SK-N-SH (cell line): Measurements from ENCODE around the gene C10orf120. TPM values are rescaled to one million over a fixed set of nuclear protein-coding genes. Genes with fewer than 3 reads are reported as not detected.

Experiments used
- CTCF ChIA-PET: fragments of 300-600, 350-600 bp; formaldehyde crosslinking; extraction: SDS; loops from one replicate; lab custom pipeline; 2021; lab: Yijun Ruan, JAX
- POLR2A ChIA-PET: fragments of 350-600 bp; sonication (Branson Sonifier 250); formaldehyde crosslinking; extraction: SDS; loops from one replicate; lab custom pipeline; 2020; ENCODE audit warnings: antibody characterized with exemption, inconsistent platforms; lab: Yijun Ruan, JAX
- DNase-seq: peaks from one replicate; pipeline ENCODE4 v3.0.0; 2012
- H2AFZ ChIP-seq: fragments of 200-600 bp; sonication (generic); 2 replicates; pipeline ENCODE4 v1.8.1; 2016; ENCODE audit warnings: antibody characterized with exemption, mild to moderate bottlenecking, low read depth
- H3F3A ChIP-seq: fragments of 200-600 bp; sonication (generic); replicated peaks from 2 replicates; pipeline ENCODE3; 2016; ENCODE audit warnings: antibody characterized with exemption, mild to moderate bottlenecking; ENCODE audit not compliant: insufficient read depth
- H3K27ac ChIP-seq, 2 experiments: fragments of 200-500 bp in 1 of 2; fragments of 200-600 bp in 1 of 2; sonication (Bioruptor generic) in 1 of 2; sonication (generic), shearing (Covaris generic) in 1 of 2; 2 replicates each; pipeline versions ENCODE4 v1.5.1 to v1.6.1; 2014 to 2016; ENCODE audit warnings: low read depth in 2 of 2, inconsistent platforms in 1 of 2, low read length in 1 of 2, mild to moderate bottlenecking in 1 of 2, mixed read lengths in 1 of 2
- H3K27me3 ChIP-seq: fragments of 200-600 bp; sonication (generic), shearing (Covaris generic); 2 replicates; pipeline ENCODE4 v1.6.1; 2016; ENCODE audit warnings: mixed run types; ENCODE audit not compliant: insufficient read depth
- H3K36me3 ChIP-seq, 2 experiments: fragments of 200-500 bp in 1 of 2; fragments of 200-600 bp in 1 of 2; sonication (Bioruptor generic) in 1 of 2; sonication (generic) in 1 of 2; replicated peaks in 1 of 2; 2 replicates each; pipeline versions ENCODE3 to v1.5.1; 2014 to 2016; ENCODE audit warnings: low read length in 1 of 2, mild to moderate bottlenecking in 1 of 2; ENCODE audit not compliant: insufficient read depth in 2 of 2, control insufficient read depth in 1 of 2
- H3K4me1 ChIP-seq, 2 experiments: fragments of 200-500 bp in 1 of 2; fragments of 200-600 bp in 1 of 2; sonication (Bioruptor generic) in 1 of 2; sonication (generic), shearing (Covaris generic) in 1 of 2; 2 replicates each; pipeline versions ENCODE4 v1.5.1 to v1.6.1; 2014 to 2016; ENCODE audit warnings: low read depth in 1 of 2, low read length in 1 of 2, mixed run types in 1 of 2; ENCODE audit not compliant: insufficient read depth in 2 of 2, control insufficient read depth in 1 of 2
- H3K4me2 ChIP-seq: fragments of 200-600 bp; sonication (generic), shearing (Covaris generic); 2 replicates; pipeline ENCODE4 v1.6.1; 2017; ENCODE audit warnings: mixed run types
- H3K4me3 ChIP-seq, 2 experiments: fragments of 200-500 bp in 1 of 2; fragments of 200-600 bp in 1 of 2; sonication (Bioruptor generic) in 1 of 2; sonication (generic), shearing (Covaris generic) in 1 of 2; 2 replicates each; pipeline versions ENCODE4 v1.5.1 to v1.8.1; 2014 to 2016; ENCODE audit warnings: low read depth in 2 of 2, inconsistent platforms in 1 of 2, low read length in 1 of 2, mild to moderate bottlenecking in 1 of 2, mixed read lengths in 1 of 2, moderate library complexity in 1 of 2
- H3K79me2 ChIP-seq: fragments of 200-600 bp; sonication (generic); 2 replicates; pipeline ENCODE4 v1.8.1; 2017; ENCODE audit warnings: mild to moderate bottlenecking; ENCODE audit not compliant: insufficient read depth
- H3K9ac ChIP-seq: fragments of 200-600 bp; sonication (generic); 2 replicates; pipeline ENCODE4 v1.6.1; 2017; ENCODE audit warnings: mixed run types
- H3K9me2 ChIP-seq: fragments of 200-600 bp; sonication (generic); 2 replicates; pipeline ENCODE4 v1.6.1; 2017; ENCODE audit warnings: mixed run types
- H3K9me3 ChIP-seq: fragments of 200-600 bp; sonication (generic); 2 replicates; pipeline ENCODE4 v1.6.1; 2017; ENCODE audit warnings: mixed run types, mild to moderate bottlenecking, moderate library complexity
- H4K20me1 ChIP-seq: fragments of 200-600 bp; sonication (generic); 2 replicates; pipeline ENCODE4 v1.6.1; 2017; ENCODE audit warnings: mild to moderate bottlenecking, mixed run types; ENCODE audit not compliant: insufficient read depth
- ELF1 ChIP-seq: IDR thresholded peaks from 2 replicates; pipeline ENCODE4 v1.4.0; 2012
- EZH2phosphoT487 ChIP-seq: fragments of 200-600 bp; sonication (generic); IDR thresholded peaks from 2 replicates; pipeline ENCODE4 v1.6.1; 2017; ENCODE audit warnings: low read depth, mixed run types, mild to moderate bottlenecking, antibody characterized with exemption, moderate library complexity, borderline replicate concordance
- FOSL2 ChIP-seq: IDR thresholded peaks from 2 replicates; pipeline ENCODE4 v1.4.0; 2012; ENCODE audit warnings: low read depth, mild to moderate bottlenecking, moderate library complexity, borderline replicate concordance
- FOXJ3 ChIP-seq: sonication (generic); formaldehyde crosslinking; IDR thresholded peaks from 2 replicates; pipeline ENCODE4 v1.5.1; 2020; ENCODE audit warnings: mild to moderate bottlenecking, missing genetic modification reagents
- IRF3 ChIP-seq: fragments of 150-350 bp; IDR thresholded peaks from 2 replicates; pipeline ENCODE4 v1.6.1; 2016; ENCODE audit warnings: mild to moderate bottlenecking, low read depth, low read length
- MXI1 ChIP-seq: IDR thresholded peaks from 2 replicates; pipeline ENCODE4 v1.6.1; 2012; ENCODE audit warnings: mild to moderate bottlenecking, low read depth, low read length, improper control_type of control experiment
- NFIC ChIP-seq: IDR thresholded peaks from 2 replicates; pipeline ENCODE4 v1.4.0; 2012; ENCODE audit warnings: borderline replicate concordance
- RCOR1 ChIP-seq: fragments of 150-350 bp; IDR thresholded peaks from 2 replicates; pipeline ENCODE4 v1.6.1; 2017; ENCODE audit warnings: antibody characterized with exemption, low read length
- TAF1 ChIP-seq: IDR thresholded peaks from 2 replicates; pipeline ENCODE4 v1.6.1; 2012; ENCODE audit warnings: low read depth, mild to moderate bottlenecking, low read length, moderate library complexity, borderline replicate concordance
- USF1 ChIP-seq: IDR thresholded peaks from 2 replicates; pipeline ENCODE4 v1.4.0; 2012; ENCODE audit warnings: low read depth, borderline replicate concordance
- ZBTB33 ChIP-seq: IDR thresholded peaks from 2 replicates; pipeline ENCODE4 v1.4.0; 2012; ENCODE audit warnings: low read depth, borderline replicate concordance
- WGBS: methylation state at CpG from one replicate; pipeline ENCODE4 v1.1.6; 2017; ENCODE audit warnings: low lambda C conversion rate; 5-methylcytosine and 5-hydroxymethylcytosine counted together
- polyA plus RNA-seq, 3 experiments: library from polyadenylated mRNA; depleted of rRNA; stranded (reverse); fragments of >200 nt; gene quantifications; 2 replicates each; pipeline ENCODE4 v1.2.3, GENCODE V29; 2012
- TF ChIP-seq, protein P1 (sequence below): IDR thresholded peaks from 2 replicates; pipeline ENCODE4 v1.6.1; 2012; ENCODE audit warnings: mild to moderate bottlenecking, low read depth, low read length, moderate library complexity

The C10orf120 gene
- polyA plus RNA-seq, 1 of the 3 experiments (the other 2 are of a cell fraction) = not detected

DNA sequence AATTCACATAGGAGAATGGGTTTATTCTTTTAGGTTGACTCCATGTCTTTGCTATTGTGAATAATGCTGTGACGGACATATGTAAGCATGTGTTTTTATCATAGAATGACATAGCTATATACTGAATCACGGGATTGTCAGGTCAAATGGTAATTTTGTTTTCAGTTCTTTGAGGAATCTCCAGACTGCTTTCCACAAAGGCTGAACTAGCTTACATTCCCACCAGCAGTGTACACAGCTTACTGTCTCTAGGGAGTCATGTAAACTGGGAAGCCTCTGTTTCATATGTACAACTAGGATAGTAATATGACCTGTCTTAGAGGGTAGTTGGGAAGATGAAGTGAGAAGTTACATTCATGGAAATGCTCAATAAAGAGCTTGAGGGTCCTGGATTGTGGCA lies 6.8 kb upstream of the C10orf120 start:
- Histone ChIP-seq H3K27ac (no peak overlapping the region), H3K27me3 (no peaks in the 10 kb centered on the region), H3K9me2 (no peaks in the 10 kb centered on the region), H3K4me2 (no peak overlapping the region), H3K4me3 (no peak overlapping the region), H3F3A (no peaks in the 10 kb centered on the region), H3K9ac (no peak overlapping the region), H3K9me3 (no peaks in the 10 kb centered on the region), H4K20me1 (no peaks in the 10 kb centered on the region), H3K36me3 (no peaks in the 10 kb centered on the region), H3K79me2 (no peaks in the 10 kb centered on the region), H3K4me1 (no peaks in the 10 kb centered on the region), H2AFZ (no peak overlapping the region)
- ChIA-PET POLR2A (no interaction called here), CTCF (interaction anchor here (0.8 to 3.2 kb wide), 4 partner anchors 32 to 277 kb away, joined by 3 to 20 read pairs (median 5); no protein-coding TSS in a partner anchor)
- 28% methylated on average over 2 of the region's 2 CpGs for WGBS
- DNase-seq = no peak
- TF ChIP-seq, protein P1, sequence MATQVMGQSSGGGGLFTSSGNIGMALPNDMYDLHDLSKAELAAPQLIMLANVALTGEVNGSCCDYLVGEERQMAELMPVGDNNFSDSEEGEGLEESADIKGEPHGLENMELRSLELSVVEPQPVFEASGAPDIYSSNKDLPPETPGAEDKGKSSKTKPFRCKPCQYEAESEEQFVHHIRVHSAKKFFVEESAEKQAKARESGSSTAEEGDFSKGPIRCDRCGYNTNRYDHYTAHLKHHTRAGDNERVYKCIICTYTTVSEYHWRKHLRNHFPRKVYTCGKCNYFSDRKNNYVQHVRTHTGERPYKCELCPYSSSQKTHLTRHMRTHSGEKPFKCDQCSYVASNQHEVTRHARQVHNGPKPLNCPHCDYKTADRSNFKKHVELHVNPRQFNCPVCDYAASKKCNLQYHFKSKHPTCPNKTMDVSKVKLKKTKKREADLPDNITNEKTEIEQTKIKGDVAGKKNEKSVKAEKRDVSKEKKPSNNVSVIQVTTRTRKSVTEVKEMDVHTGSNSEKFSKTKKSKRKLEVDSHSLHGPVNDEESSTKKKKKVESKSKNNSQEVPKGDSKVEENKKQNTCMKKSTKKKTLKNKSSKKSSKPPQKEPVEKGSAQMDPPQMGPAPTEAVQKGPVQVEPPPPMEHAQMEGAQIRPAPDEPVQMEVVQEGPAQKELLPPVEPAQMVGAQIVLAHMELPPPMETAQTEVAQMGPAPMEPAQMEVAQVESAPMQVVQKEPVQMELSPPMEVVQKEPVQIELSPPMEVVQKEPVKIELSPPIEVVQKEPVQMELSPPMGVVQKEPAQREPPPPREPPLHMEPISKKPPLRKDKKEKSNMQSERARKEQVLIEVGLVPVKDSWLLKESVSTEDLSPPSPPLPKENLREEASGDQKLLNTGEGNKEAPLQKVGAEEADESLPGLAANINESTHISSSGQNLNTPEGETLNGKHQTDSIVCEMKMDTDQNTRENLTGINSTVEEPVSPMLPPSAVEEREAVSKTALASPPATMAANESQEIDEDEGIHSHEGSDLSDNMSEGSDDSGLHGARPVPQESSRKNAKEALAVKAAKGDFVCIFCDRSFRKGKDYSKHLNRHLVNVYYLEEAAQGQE = no peak
- TF ChIP-seq TAF1 = no peak
- no peak for TF ChIP-seq RCOR1
- no peak for TF ChIP-seq FOXJ3 (CRISPR knock-in tag)
- no peak for TF ChIP-seq EZH2phosphoT487
- TF ChIP-seq MXI1 = no peak
- no peak for TF ChIP-seq ELF1
- TF ChIP-seq ZBTB33 = no peak
- no peak for TF ChIP-seq NFIC
- TF ChIP-seq IRF3 = no peak
- TF ChIP-seq FOSL2 = no peak
- TF ChIP-seq USF1 = no peak
